HG03045 (cell line): ENCODE measurements around the gene TENT5D.
"Not testable (repeated sequence)": the region's sequence is repeated elsewhere in the genome, so short reads cannot be mapped to it uniquely, and the experiment has no call there.

Source experiments
- ATAC-seq: cut with Tn5 transposase; IDR thresholded peaks from one replicate; pipeline ENCODE4 v1.9.1; 2021; ENCODE audit warnings: mild to moderate bottlenecking, moderate library complexity; ENCODE audit not compliant: unreplicated experiment

The TENT5D gene

DNA sequence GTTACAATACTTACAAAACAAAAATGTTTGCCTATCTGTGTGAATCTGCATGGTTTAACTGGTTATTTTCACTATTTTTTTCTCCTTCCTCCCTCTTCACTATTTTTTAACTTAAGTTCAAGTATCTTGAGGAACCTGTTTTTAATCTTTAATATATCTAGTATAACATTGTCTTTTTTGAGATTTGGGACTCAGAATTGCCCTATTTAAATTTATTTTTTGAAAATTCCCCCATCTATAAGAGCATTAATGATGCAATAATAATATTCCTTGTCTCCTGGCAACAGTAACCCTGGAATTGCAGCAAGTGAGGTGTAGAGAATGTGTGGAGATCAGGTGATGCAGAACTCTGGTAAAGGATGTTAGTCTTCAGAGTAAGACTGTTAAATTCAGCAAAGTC is at the start of gene TENT5D:
Gene TENT5D, plus strand, starts transcription at position 301 of the 400 bp plus-strand sequence. CDS start 22,093 bp downstream, outside the sequence.
- no peak for ATAC-seq

DNA sequence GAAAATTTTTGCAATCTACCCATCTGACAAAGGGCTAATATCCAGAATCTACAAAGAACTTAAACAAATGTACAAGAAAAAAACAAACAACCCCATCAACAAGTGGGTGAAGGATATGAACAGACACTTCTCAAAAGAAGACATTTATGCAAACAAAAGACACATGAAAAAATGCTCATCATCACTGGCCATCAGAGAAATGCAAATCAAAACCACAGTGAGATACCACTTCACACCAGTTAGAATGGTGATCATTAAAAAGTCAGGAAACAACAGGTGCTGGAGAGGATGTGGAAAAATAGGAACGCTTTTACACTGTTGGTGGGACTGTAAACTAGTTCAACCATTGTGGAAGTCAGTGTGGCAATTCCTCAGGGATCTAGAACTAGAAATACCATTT is 34.6 kb upstream of the TENT5D start:
- not testable (repeated sequence) for ATAC-seq

DNA sequence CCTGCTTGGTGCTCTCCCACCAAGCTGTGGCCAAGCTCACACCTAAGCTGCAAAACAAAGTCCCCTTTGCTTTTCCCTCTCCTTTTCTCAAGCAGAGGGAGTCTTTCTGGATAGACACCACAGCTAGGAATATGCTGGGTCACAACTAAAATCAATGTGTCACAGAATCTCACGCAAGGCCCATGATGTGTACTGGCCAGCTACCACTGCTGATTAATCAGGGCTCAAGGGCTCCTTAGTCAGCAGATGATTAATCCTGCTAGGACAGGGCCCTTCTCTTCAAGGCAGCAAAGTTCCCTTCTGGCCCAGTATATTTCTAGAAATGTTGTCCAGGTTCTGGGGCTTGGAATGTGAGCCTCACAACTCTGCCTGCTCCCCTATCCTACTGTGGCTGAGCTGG is 32.0 kb upstream of the TENT5D start:
- ATAC-seq, result no peak

DNA sequence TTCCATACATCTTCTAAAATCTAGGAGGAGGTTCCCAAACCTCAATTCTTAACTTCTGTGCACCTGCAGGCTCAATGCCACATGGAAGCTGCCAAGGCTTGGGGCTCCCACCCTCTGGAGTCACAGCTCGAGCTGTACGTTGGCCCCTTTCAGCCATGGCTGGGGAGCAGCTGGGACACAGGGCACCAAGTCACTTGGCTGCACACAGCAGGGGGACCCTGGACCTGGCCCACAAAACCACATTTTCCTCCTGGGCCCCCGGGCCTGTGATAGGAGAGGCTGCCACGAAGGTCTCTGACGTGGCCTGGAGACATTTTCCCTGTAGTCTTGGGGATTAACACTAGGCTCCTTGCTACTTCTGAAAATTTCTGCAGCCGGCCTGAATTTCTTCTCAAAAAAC is 8.2 kb upstream of the TENT5D start:
- ATAC-seq, result no peak

DNA sequence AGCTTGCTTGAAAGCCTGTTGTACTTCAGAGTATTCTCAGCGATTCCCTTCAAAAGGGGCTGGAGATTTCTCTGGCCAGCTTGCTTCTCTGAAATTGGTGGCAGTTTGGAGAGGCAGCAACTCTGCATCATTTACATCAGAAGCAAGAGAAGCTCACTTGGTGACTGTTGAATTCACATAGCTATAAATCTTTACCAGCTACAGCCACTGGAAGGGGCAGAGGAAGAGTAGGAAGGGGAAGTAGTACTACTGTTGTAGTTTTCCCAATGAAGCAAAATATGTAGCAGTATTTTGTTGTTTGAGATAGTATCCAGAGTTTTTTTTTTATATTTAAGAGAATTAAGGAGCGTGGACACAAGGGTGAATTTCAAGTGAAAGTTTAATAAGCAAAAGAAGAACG is 2.8 kb downstream of the TENT5D start:
- no peak for ATAC-seq

DNA sequence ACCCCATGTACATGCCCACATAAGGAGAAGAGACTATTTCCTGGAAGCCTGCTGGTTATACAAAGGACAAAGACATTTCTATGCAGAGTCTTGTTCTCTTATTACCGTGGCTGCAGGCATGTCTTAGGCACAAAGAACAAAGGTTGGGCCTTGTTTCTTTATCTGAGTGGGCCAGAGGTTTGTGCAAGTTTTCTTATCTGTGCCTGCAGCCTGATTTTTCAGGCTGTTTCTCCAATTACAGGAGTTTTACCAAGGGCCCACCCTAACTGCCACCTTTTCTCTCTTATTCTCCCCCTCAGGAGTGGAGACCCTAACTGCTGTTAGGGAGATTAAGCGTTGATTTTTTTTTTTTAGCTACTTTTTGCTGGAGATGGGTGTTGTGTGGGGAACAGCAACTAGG is 3.5 kb downstream of the TENT5D start:
- no peak for ATAC-seq

DNA sequence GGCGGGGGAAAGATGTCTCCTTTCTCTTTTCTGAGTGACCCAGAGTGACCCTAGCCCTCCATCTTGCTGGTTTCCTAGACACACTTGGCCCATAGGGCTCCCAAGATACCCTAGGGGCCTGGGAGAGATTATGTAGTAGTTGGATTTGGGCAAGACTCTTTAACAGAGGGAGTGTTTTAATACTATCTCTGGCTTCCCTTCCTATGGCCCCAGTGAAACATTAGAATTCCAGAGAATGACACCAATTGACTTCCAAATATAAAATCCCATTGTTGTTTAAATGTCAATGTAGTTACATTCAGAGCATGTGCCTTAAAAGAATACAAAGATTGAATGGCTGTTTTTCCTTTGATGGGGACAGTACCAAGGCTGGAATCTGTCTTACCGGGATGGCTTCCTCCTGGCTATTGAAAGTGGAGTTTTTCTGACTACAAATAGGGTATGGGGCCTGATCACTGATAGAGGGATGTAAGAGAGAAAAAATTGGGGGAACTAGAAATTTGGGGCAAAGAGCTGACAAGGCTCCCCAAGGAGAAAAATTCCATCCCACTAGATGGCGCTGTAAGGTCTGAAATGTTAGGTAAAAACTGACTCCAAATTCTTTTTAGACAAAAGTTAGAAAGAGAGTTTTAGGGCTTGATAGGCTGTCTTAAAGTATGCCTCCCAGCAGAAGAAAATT is 10.7 kb downstream of the TENT5D start:
- ATAC-seq, result no peak

DNA sequence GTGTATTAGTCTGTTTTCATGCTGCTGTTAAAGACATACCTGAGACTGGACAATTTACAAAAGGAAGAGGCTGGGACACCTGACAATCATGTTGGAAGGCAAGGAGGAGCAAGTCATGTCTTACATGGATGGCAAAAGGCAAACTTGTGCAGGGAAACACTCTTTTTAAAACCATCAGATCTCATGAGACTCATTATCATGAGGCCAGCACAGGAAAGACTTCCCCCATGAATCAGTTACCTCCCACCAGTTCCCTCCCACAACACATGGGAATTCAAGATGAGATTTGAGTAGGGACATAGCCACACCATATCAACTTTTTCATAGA is 11.2 kb downstream of the TENT5D start:
- ATAC-seq, result no peak

DNA sequence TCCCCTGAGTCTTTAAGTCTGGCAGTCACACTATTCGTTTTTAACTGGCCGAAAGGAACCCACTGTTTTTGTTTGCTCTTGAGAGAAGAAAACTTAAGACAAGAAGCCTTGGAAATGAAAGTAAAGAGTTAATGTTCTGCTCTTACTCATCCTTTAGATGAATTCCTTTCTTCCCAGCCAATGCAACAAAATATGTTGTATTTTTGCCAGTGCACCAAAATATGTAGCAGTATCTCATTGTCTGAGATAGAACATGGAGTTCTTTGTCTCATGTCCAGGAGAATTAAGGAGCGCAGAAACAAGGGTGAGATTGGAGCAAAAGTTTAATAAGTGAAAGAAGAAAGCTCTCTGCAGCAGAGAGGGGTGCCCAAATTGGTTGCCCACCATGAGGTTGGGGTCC is 12.2 kb downstream of the TENT5D start:
- ATAC-seq, result no peak

DNA sequence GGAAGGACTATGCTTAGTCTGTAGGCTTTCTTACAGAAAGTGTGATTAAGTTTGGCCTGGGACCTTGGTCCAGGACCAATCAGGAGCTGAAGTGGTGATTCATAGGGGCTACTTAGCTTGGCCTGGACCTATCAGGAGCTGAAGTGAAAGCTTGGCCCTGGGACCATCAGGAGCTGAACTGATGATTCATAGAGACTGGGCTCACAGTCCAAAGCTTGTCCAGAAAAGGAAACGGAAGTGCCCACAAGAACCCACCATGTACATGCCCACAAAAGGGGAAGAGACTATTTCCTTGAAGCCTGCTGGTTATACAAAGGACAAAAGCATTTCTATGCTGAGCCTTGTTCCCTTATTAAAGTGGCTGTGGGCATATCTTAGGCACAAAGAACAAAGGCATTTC is 12.6 kb downstream of the TENT5D start:
- ATAC-seq, result no peak

DNA sequence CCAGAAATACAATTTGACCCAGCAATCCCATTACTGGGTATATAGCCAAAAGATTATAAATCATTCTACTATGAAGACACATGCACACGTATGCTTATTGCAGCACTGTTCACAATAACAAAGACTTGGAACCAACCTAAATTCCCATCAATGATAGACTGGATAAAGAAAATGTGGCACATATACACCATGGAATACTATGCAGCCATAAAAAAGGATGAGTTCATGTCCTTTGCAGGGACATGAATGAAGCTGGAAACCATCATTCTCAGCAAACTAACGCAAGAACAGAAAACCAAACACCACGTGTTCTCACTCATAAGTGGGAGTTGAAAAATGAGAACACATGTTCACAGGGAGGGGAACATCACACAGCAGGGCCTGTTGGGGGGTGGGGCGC is 47.9 kb downstream of the TENT5D start:
- not testable (repeated sequence) for ATAC-seq

DNA sequence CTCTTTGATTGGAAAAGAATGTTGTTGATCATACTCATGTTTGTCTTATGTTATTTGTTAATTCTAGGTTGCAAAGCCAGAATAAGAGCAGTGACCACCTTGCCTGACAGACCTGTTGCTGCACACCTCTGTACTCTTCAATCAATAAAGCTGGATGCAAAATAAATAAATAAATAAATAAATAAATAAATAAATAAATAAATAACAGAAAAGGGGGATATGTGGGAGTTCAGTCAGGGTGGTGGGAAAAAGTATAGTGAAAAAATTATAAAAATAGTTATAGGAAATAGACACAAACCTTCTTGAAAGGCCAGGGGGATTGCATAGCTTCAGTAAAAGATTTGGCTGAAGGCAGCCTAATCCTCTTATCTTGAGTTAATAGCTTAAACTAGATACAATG is 51.3 kb downstream of the TENT5D start:
- no peak for ATAC-seq

DNA sequence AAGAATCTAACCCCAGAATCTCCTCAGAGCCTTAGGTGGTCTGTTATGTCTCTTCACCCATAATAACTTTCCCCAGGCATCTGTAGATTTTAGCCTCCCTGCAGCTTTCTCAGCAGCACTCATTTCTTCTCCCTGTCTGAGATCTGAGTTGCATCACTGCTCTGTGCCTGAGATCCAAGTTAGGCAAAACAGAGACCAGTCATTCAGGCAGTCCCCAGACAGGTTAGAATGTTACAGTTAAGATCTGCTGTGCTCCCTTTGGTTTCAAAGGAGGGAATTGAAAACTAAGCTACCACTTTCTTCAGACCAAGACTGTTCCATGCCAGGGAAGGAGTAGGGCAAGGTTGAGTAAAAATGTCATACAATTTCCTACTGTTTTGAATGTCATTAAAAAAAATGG is 65.3 kb downstream of the TENT5D start:
- ATAC-seq, result no peak

DNA sequence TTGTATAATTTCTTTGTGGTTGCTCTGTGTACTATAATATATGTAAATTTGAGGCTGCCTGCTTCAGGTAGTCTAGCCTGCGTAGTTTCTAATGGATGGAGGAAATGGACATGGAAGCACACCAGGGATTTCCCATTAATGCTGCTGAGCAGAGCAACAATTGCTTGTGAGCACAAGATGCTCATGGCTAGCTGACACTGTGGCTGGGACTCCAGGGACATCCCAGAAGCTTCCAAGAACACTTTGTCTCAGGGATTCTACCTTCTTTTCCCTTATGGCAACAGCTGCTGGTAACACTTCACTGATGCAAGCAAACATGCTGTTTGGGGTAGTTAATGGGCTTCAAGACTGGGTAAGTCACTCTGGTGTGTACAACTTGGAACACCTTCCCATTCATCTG is 66.1 kb downstream of the TENT5D start:
- no peak for ATAC-seq

DNA sequence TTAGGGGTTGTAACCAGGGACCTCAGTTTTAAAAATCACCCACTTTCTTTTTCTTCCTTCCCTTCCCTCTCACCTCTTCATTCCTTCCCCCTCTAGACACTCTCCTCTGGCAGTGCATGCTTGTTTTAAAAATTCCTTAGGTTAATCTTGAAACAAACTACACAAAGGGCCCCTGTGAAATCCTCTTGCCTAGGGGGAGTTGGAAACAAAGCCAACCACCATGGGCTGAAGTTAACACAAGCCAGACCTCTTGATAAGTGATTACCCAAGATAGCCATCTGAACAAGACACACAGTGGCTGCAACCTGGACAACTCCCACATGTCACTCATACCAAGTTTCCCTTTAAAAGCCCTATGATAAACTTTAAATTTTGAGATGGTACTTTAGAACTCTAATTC is 68.9 kb downstream of the TENT5D start:
- no peak for ATAC-seq
